ENCODE data around the gene CORO2B. TPM values are rescaled to one million over a fixed set of nuclear protein-coding genes. Genes with fewer than 3 reads are reported as not detected.

CORO2B gene
- total RNA-seq, 1 donor = 0.10 TPM

DNA sequence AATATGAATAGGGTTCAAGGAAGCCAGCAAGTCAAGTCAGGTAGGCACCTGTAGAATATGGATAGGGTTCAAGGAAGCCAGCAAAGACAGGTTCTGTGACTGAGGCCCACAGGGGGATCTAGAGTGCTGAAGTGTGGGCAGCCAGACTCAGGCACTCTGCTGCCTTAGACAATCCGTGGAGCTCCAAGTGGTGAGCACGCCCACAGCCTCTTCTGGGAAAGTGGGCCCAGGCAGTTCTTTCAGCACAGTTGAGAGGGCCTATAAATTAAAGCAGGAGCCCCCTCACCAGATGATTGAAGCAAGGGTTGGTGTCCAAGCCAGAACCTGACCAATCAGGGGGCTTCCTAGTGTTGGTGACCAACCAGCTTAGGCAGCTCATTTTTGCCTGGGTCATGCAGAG is 190.9 kb downstream of the CORO2B start:
- H3K4me3 ChIP-seq (ENCODE audit: low read length) = no peak overlapping the region
- H3K9me3 ChIP-seq (ENCODE audit: low read depth, low read length) = no peaks in the 10 kb centered on the region
- H3K27me3 ChIP-seq (ENCODE audit: insufficient read depth, low read length) = no peaks in the 10 kb centered on the region
- no peaks in the 10 kb centered on the region for H3K4me1 ChIP-seq (ENCODE audit: insufficient read depth, low read length)

DNA sequence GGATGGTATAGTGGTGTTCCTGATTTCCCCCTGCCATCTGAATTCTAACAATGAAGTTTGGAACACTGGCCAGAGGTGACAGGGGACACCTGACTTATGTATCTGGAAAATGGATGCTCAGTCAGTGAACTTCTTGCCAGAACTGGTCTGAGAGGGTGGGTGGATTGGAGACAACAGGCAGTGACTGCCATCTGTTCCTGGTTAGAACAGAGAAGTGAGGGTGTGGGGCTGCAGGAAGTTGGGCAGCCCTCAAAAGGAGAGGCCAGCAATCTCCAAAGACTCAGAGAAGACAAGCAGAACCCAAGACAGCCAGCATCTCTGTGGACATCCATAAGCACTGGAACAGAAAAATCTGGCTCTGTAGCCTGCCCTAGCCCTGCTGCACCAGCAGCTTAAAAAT is 191.4 kb downstream of the CORO2B start:
- Histone ChIP-seq H3K27me3 (ENCODE audit: insufficient read depth, low read length) (no peaks in the 10 kb centered on the region), H3K9me3 (ENCODE audit: low read depth, low read length) (no peaks in the 10 kb centered on the region), H3K4me3 (ENCODE audit: low read length) (no peak overlapping the region), H3K4me1 (ENCODE audit: insufficient read depth, low read length) (no peaks in the 10 kb centered on the region)

DNA sequence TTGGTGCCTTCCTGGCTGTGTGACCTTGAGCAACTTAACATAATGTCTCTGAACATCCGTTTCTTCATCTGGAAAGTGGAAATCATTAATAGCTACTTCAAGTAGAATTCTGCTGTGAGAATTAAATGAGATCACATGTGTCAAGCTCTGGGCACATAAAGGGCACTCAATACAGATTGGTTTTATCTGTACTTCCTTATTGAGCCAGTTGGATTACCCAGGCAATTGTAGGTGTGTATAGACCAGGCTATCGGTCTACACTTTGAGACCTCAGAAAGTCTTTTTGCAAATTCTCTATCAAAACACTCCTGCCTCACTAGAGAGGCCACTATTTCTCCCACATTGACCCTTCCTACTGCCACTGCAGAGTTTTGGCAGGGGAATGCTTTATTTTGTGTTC is 194.2 kb downstream of the CORO2B start:
- H3K4me3 ChIP-seq (ENCODE audit: low read length) = no peak overlapping the region
- no peaks in the 10 kb centered on the region for H3K27me3 ChIP-seq (ENCODE audit: insufficient read depth, low read length)
- no peaks in the 10 kb centered on the region for H3K9me3 ChIP-seq (ENCODE audit: low read depth, low read length)
- peaks cover 18% of the 10 kb centered on the region for H3K4me1 ChIP-seq (ENCODE audit: insufficient read depth, low read length)

DNA sequence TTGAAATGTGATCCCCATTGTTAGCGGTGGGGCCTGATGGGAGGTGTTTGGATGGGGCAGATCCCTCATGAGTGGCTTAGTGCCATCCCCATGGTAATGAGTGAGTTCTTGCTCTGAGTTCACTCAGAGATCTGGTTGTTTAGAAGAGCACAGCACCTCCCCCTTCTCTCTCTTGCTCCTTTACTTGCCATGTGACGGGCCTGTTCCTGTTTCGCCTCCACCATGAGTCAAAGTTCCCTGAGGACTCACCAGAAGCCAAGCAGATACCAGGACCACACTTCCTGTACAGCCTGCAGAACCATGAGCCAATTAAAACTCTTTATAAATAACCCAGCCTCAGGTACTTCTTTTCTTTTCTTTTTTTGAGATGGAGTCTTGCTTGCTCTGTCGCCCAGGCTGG is 195.3 kb downstream of the CORO2B start:
- H3K4me3 ChIP-seq (ENCODE audit: low read length) = no peak overlapping the region
- peaks cover 18% of the 10 kb centered on the region for H3K4me1 ChIP-seq (ENCODE audit: insufficient read depth, low read length)
- H3K9me3 ChIP-seq (ENCODE audit: low read depth, low read length) = no peaks in the 10 kb centered on the region
- H3K27me3 ChIP-seq (ENCODE audit: insufficient read depth, low read length) = no peaks in the 10 kb centered on the region

DNA sequence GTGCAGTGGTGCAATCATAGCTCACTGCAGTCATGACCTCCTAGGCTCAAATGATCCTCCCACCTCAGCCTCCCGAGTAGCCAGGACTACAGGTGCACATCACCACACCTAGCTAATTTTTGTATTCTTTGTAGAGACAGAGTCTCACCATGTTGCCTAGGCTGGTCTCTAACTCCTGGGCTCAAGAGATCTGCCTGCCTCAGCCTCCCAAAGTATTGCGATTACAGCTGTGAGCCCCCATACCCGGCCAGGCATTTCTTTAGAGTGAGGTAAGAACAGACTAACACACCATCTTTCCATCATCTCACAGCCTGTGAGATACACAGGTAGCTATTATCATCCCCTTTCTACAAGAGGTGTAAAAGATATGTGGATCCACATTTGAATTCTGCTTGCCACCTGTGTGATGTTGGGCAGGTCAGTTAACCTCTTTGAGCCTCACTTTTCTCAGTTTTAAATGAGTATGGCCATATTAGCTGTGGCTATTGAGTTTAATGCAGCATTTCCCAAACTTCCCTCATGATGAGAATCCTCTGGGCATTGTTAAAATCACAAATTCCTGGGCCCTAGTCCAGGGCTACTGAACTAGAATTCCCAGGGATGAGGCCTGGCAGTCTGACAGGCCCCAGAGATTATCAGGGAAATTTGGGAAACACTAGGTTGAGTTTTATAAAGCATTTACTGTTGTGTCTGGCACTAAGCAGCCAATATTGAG is 195.9 kb downstream of the CORO2B start:
- Histone ChIP-seq H3K9me3 (ENCODE audit: low read depth, low read length) (no peaks in the 10 kb centered on the region), H3K27me3 (ENCODE audit: insufficient read depth, low read length) (no peaks in the 10 kb centered on the region), H3K4me3 (ENCODE audit: low read length) (no peak overlapping the region), H3K4me1 (ENCODE audit: insufficient read depth, low read length) (peaks cover 18% of the 10 kb centered on the region)

DNA sequence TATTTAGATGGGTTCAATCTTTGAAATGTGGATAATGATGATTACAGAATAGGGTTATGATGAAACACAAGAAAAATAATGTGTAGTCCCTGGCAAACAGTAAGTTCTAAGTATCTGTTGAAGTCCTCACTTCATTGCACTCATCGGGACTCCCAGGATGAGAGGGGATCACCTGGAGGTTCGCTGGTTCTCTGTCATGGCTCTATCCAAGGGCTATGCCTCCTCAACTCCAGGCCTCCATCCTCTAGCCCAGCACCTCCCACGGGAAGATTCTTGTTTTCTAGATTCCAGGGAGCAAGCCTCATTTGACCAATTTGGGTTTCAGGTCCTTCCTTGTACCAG is 196.4 kb downstream of the CORO2B start:
- Histone ChIP-seq H3K4me1 (ENCODE audit: insufficient read depth, low read length) (peaks cover 20% of the 10 kb centered on the region), H3K9me3 (ENCODE audit: low read depth, low read length) (no peaks in the 10 kb centered on the region), H3K27me3 (ENCODE audit: insufficient read depth, low read length) (no peaks in the 10 kb centered on the region), H3K4me3 (ENCODE audit: low read length) (no peak overlapping the region)

DNA sequence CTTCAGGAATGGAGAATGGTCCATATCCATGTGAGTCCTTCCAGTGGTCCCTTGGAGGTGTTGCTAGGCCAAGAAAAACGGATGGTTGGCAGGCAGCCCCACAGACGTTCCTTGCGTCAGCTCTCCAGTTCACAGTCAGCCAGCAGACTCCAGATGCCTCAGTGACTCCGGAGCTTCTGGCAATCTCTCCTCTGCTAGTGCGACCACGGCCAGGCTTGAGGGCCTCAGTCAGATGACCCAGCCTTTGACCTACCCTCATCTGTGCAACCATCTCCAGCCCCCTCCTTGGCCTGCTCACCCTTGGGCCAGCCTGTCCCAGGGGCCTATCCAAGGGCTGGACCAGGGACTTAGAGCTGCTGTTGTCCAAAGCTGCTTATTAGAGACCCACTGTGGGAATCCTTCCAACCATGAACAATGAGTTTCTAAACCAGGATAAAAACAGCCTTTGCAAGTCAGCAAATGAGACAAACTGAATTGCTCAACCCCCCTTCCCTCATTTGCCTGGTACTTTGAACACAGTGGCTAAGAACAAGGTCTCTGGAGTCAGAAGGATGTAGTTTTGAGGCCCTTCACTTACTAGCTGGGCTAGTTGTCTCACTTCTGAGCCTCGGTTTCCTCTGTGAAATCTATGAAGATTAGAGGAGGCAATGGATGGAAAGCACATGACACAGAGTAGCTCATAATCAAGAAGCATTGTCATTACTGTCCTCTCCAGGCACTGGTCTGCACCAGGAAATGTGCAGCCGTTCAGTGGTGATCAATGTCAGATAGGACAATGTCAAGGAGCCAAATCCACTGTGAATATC is 197.1 kb downstream of the CORO2B start:
- H3K9me3 ChIP-seq (ENCODE audit: low read depth, low read length) = no peaks in the 10 kb centered on the region
- peaks cover 27% of the 10 kb centered on the region for H3K4me1 ChIP-seq (ENCODE audit: insufficient read depth, low read length)
- no peaks in the 10 kb centered on the region for H3K27me3 ChIP-seq (ENCODE audit: insufficient read depth, low read length)
- no peak overlapping the region for H3K4me3 ChIP-seq (ENCODE audit: low read length)

DNA sequence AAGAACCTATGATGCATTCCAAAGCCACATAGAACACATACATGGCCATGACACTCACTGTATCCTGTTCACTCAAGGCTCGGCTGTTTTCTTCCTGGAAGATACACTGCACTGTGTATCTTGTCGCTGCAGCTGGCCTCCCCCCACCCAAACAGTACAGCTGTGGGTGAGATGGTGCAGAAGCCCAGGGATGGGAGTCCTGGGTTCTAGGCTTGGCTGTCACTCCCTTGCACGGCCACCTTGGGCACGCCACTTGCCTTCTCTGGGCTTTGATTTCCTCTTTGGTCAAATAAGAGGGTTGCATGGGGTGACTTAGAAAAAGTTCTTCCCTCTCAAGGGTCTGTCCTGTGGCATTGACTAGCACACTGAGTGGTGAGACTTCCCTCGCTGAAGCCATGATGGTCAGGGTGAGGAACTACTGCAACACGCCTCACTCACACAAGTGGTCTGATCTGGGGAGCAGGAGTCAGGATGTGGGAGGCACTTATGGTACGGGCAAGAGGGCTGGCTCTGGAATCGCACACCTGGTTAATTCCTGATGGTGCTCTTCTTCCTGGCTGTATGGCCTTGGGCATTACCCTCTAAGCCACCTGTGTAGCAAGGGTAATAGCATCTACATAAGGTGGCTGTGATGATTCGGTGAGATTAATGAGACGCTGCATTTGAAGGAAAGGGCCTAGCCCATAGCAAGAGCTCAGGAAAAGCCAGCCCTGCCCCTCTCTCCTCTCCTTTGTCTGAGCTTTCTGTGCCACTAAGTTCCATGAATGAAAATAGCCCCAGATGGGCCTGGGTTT is 197.9 kb downstream of the CORO2B start:
- Histone ChIP-seq H3K4me1 (ENCODE audit: insufficient read depth, low read length) (peaks cover 35% of the 10 kb centered on the region), H3K9me3 (ENCODE audit: low read depth, low read length) (no peaks in the 10 kb centered on the region), H3K4me3 (ENCODE audit: low read length) (no peak overlapping the region), H3K27me3 (ENCODE audit: insufficient read depth, low read length) (no peaks in the 10 kb centered on the region)

Other genes with a start within 250 kb of the CORO2B start
- gene ITGA11, start 146.8 kb upstream of the CORO2B start, total RNA-seq = under 0.01 TPM
- gene ANP32A, start 241.9 kb downstream of the CORO2B start, total RNA-seq = 52.8 TPM

Measured in mononuclear cell (primary cell).